Activated naive CD4-positive, alpha-beta T cell treated with anti-CD3 and anti-CD28 coated beads, Interleukin-2, amount 50 U/mL, for 24 hours (primary cell): ENCODE measurements around the gene METTL24.
"Not testable (repeated sequence)": the region's sequence is repeated elsewhere in the genome, so short reads cannot be mapped to it uniquely, and the experiment has no call there.

ENCODE experiments used
- H3K27ac Mint-ChIP-seq: one replicate; pipeline ENCODE4 v1.8.0; 2021; ENCODE audit warnings: mild to moderate bottlenecking, mixed read lengths
- H3K27me3 Mint-ChIP-seq: one replicate; pipeline ENCODE4 v1.8.0; 2021; ENCODE audit warnings: mixed read lengths
- H3K36me3 Mint-ChIP-seq: one replicate; pipeline ENCODE4 v1.8.0; 2021; ENCODE audit warnings: mixed read lengths
- H3K4me1 Mint-ChIP-seq: one replicate; pipeline ENCODE4 v1.8.0; 2021; ENCODE audit warnings: mixed read lengths
- H3K4me3 Mint-ChIP-seq: one replicate; pipeline ENCODE4 v1.8.0; 2021; ENCODE audit warnings: mild to moderate bottlenecking, mixed read lengths
- H3K9me3 Mint-ChIP-seq: one replicate; pipeline ENCODE4 v1.8.0; 2021; ENCODE audit warnings: mixed read lengths

Gene METTL24

DNA sequence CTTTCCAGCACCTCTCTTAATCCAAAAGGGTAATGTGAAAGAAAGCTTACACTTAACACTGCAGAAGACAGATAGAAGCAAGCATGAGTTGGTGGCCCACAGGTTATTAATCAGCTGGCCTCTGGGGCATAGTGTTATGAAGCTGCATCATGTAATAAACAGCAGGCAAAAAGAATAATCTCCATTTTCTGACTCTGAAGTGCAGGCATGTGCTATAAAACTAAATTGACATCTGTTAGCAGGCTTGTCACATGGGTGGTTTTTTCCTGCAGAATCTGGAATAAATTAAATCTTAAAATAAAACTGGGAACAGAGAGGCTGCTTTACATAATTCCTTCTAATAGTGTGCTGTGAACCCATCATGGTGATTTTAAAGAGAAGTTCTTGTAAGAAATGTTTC, 73.3 kb downstream of the METTL24 start:
- peaks cover 8% of the 10 kb centered on the region for H3K9me3 Mint-ChIP-seq
- no peak overlapping the region for H3K27ac Mint-ChIP-seq
- H3K4me3 Mint-ChIP-seq, result no peak overlapping the region
- peaks cover 10% of the 10 kb centered on the region for H3K27me3 Mint-ChIP-seq
- H3K36me3 Mint-ChIP-seq, result no peaks in the 10 kb centered on the region
- H3K4me1 Mint-ChIP-seq, result no peaks in the 10 kb centered on the region

GRCh38 chr6:110283657-110284056, 74.5 kb downstream of the METTL24 start:
- H3K4me1 Mint-ChIP-seq, result no peaks in the 10 kb centered on the region
- H3K27me3 Mint-ChIP-seq, result peaks cover 11% of the 10 kb centered on the region
- no peak overlapping the region for H3K27ac Mint-ChIP-seq
- H3K36me3 Mint-ChIP-seq, result no peaks in the 10 kb centered on the region
- H3K9me3 Mint-ChIP-seq, result no peaks in the 10 kb centered on the region
- no peak overlapping the region for H3K4me3 Mint-ChIP-seq

DNA sequence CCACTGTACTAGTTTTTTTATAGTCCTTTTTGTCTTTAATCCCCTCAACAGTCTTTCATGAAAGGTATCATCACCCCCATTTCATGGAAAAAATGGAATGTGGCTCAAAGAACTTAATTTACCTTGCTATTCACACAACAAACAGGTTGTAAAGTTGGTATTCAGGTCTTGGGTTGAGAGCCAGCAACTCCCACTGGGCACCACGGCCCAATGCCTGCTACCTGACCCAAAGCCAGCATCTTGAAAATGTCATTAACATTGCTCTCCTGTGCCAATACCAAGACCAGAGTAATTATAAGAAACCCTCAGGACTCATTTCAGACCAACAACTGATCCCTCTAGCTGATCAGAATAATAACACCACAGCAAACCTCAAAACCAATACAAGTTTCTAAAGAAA, 75.7 kb downstream of the METTL24 start:
- Mint-ChIP-seq H3K27ac (no peak overlapping the region), H3K4me1 (no peaks in the 10 kb centered on the region), H3K27me3 (peaks cover 11% of the 10 kb centered on the region), H3K9me3 (no peaks in the 10 kb centered on the region), H3K36me3 (no peaks in the 10 kb centered on the region), H3K4me3 (no peak overlapping the region)

DNA sequence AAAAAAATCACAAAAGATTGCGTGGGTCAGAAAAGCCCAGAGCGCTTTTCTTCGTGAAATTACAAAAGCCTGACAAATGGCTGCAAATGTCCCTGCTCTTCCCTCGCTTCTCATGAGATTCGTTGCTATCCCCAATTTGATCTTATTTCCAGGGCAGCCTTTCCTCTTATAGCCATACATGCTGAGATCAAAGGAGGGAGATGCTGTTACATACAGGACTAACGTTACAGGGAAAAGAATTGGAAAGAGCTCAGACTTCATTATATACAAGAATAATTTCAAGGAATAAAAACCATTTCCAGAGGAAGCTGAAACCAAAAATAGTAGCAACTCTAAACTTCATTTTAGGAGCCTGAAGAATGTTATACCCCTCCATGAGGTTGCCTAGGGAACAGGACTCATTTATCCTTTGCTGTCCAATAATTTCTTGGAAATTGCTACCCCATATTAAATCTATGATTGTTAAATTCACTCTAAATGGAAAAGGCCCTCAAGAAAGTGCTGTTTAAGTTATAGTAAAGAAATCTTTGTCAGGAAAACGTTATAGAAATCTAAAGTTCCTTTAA, 81.0 kb downstream of the METTL24 start:
- Mint-ChIP-seq H3K9me3 (no peaks in the 10 kb centered on the region), H3K27ac (no peak overlapping the region)

GRCh38 chr6:110272781-110273180, 85.4 kb downstream of the METTL24 start:
- H3K4me3 Mint-ChIP-seq, H3K27ac Mint-ChIP-seq, H3K4me1 Mint-ChIP-seq, H3K27me3 Mint-ChIP-seq, H3K9me3 Mint-ChIP-seq, H3K36me3 Mint-ChIP-seq: not testable (repeated sequence)

More for the DNA sequence above, 81.0 kb downstream of the METTL24 start:
- H3K4me3 Mint-ChIP-seq, result no peak overlapping the region
- no peaks in the 10 kb centered on the region for H3K36me3 Mint-ChIP-seq
- no peaks in the 10 kb centered on the region for H3K4me1 Mint-ChIP-seq
- H3K27me3 Mint-ChIP-seq, result peaks cover 2% of the 10 kb centered on the region

DNA sequence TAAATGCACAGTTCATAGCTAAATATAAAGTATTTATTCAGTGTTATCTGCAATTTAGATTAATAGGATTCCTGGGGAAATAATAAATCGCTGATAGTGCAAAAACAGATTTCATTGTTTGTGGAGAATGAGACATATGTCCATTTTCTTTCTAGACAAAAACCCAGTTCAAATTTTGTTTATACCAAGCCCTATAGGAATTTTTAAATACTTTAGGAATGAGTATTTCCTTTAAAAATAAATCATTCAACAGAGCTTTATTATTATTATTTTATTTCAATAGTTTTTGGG, 86.5 kb downstream of the METTL24 start:
- Mint-ChIP-seq H3K9me3 (peaks cover 6% of the 10 kb centered on the region), H3K36me3 (no peaks in the 10 kb centered on the region), H3K4me3 (no peak overlapping the region), H3K27ac (no peak overlapping the region), H3K27me3 (peaks cover 6% of the 10 kb centered on the region), H3K4me1 (no peaks in the 10 kb centered on the region)

GRCh38 chr6:110270165-110270564, 88.0 kb downstream of the METTL24 start:
- H3K27me3 Mint-ChIP-seq, result peaks cover 5% of the 10 kb centered on the region
- H3K27ac Mint-ChIP-seq, result no peak overlapping the region
- no peak overlapping the region for H3K4me3 Mint-ChIP-seq
- H3K4me1 Mint-ChIP-seq, result no peaks in the 10 kb centered on the region
- no peaks in the 10 kb centered on the region for H3K36me3 Mint-ChIP-seq
- H3K9me3 Mint-ChIP-seq, result peaks cover 10% of the 10 kb centered on the region

DNA sequence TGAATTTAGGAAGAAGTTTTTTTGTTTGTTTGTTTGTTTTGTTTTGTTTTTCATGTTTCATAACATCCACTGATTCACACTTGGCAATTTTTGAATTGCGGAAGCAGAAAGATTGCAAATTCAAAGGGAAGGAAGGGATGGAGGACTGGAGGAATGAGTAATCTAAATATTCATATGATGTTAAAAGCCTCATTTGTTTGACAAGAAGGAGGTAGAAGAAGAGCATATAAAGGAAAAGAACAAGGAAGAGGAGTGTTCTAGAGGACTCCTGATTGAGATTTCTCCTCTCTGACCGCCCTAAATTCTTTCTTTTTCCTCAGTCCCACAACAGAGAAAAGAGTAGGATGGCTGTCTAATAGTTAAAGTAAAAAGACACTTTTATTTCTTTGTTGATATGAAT, 88.5 kb downstream of the METTL24 start:
- peaks cover 5% of the 10 kb centered on the region for H3K27me3 Mint-ChIP-seq
- H3K27ac Mint-ChIP-seq, result no peak overlapping the region
- no peak overlapping the region for H3K4me3 Mint-ChIP-seq
- no peaks in the 10 kb centered on the region for H3K4me1 Mint-ChIP-seq
- peaks cover 10% of the 10 kb centered on the region for H3K9me3 Mint-ChIP-seq
- H3K36me3 Mint-ChIP-seq, result no peaks in the 10 kb centered on the region

DNA sequence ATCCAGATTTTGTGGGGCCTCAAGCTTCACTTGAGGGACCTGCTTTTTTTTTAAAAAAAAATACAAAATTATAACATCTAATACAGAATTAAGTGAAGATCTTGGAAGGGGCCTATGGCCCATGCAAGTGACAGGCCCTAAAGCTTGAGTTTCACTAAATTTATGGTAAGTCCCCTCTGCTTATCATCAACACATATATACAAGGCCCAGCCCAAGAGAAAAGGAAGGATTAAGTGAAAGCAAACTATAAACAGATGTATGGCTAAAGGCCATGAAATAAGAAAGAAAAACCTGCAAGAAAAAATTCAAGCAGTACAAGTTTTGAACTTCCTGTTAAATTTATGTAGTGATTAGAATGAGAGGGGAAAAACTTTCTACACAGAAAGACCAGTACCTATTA, 91.2 kb downstream of the METTL24 start:
- no peak overlapping the region for H3K27ac Mint-ChIP-seq
- H3K4me1 Mint-ChIP-seq, result no peaks in the 10 kb centered on the region
- H3K27me3 Mint-ChIP-seq, result peaks cover 3% of the 10 kb centered on the region
- no peak overlapping the region for H3K4me3 Mint-ChIP-seq
- no peaks in the 10 kb centered on the region for H3K36me3 Mint-ChIP-seq
- peaks cover 10% of the 10 kb centered on the region for H3K9me3 Mint-ChIP-seq

DNA sequence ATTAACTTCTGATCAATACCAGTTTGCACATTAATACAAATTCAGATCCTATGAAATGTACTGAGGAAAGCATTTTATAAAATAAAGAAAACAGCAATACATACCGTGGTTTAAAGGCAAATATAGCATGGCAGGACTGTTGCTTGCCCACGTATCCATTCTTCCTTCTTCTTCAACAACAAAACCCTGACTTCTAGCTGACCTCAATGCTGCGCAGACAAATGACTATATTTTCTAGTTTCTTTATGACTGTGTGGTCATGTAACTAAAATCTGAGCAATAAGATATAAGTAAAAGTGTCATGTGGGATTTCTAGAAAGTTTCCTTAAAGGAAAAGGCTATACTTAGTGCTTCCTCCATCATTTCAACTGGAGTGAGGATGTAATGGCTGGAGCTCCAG, 92.9 kb downstream of the METTL24 start:
- Mint-ChIP-seq H3K4me3 (no peak overlapping the region), H3K9me3 (peaks cover 12% of the 10 kb centered on the region), H3K4me1 (no peaks in the 10 kb centered on the region), H3K27ac (no peak overlapping the region), H3K27me3 (peaks cover 4% of the 10 kb centered on the region), H3K36me3 (no peaks in the 10 kb centered on the region)

DNA sequence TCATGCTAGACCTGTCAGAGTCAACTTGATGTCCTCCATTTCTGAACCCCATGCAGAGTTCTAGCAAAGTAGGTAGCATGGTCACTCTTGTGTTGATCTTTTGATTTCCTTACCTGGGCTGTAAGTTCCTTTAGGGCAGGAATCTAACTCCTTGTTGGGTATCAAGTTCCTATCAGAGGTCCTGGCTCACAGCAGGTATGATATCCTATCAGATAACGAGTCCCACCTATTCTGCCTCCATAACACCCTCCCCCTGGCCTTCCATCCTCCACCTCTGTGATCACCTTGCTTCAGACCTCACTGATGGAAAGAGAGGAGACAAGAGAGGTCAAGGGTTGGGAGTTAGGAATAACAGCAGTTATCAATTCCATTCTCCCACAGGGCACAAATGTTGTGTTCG, 101.8 kb downstream of the METTL24 start:
- Mint-ChIP-seq H3K27ac (no peak overlapping the region), H3K36me3 (peaks cover 4% of the 10 kb centered on the region), H3K4me3 (no peak overlapping the region), H3K27me3 (peaks cover 5% of the 10 kb centered on the region), H3K4me1 (no peaks in the 10 kb centered on the region), H3K9me3 (peaks cover 10% of the 10 kb centered on the region)

- no peaks in the 10 kb centered on the region for H3K4me1 Mint-ChIP-seq
- H3K27ac Mint-ChIP-seq, result no peak overlapping the region
- H3K9me3 Mint-ChIP-seq, result peaks cover 13% of the 10 kb centered on the region
- H3K4me3 Mint-ChIP-seq, result no peak overlapping the region
- H3K36me3 Mint-ChIP-seq, result peaks cover 6% of the 10 kb centered on the region
- peaks cover 4% of the 10 kb centered on the region for H3K27me3 Mint-ChIP-seq
Observed at GRCh38 chr6:110255211-110255750, 102.9 kb downstream of the METTL24 start.

DNA sequence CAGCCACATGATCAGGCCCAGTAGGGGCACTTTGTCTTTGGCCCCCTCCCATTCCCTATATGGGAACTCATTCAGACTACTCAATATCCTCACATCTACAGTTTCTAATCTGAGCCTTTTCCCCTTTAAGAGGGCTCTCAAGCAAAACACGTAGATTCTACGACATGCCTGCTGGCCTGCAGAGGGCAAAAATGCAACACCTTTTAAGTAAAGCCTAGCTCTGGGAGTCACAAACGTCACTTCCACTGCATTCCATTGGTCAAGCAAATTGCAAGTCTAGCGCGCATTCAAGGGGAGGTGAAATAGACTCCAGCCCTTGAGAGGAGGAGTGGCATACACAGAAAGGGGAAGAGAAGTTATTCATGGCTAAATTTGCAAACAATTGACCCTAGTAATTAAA, 107.3 kb downstream of the METTL24 start:
- no peak overlapping the region for H3K4me3 Mint-ChIP-seq
- H3K9me3 Mint-ChIP-seq, result peaks cover 4% of the 10 kb centered on the region
- peaks cover 2% of the 10 kb centered on the region for H3K27me3 Mint-ChIP-seq
- peaks cover 9% of the 10 kb centered on the region for H3K36me3 Mint-ChIP-seq
- H3K4me1 Mint-ChIP-seq, result no peaks in the 10 kb centered on the region
- no peak overlapping the region for H3K27ac Mint-ChIP-seq

DNA sequence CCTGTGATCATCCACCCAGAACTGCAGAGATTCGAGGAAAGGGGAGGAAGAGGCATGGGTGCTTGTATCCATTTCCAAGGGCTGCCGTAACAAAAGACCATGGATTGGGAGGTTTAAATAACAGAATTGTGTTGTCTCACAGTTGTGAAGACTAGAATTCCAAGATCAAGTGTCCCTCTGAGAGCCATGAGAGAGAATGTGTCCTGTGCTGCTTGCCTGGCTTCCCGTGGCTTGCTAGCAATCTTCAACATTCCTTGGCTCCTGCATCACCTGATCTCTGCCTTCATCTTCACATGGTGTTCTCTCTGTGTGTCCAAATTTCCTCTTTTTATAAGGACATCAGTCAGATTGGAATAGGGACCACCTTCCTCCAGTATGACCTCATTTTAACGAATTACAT, 108.1 kb downstream of the METTL24 start:
- no peaks in the 10 kb centered on the region for H3K4me1 Mint-ChIP-seq
- no peak overlapping the region for H3K4me3 Mint-ChIP-seq
- peaks cover 4% of the 10 kb centered on the region for H3K9me3 Mint-ChIP-seq
- H3K27ac Mint-ChIP-seq, result no peak overlapping the region
- peaks cover 9% of the 10 kb centered on the region for H3K36me3 Mint-ChIP-seq
- no peaks in the 10 kb centered on the region for H3K27me3 Mint-ChIP-seq

- H3K36me3 Mint-ChIP-seq, result peaks cover 9% of the 10 kb centered on the region
- H3K27ac Mint-ChIP-seq, result no peak overlapping the region
- H3K4me3 Mint-ChIP-seq, result no peak overlapping the region
- peaks cover 4% of the 10 kb centered on the region for H3K9me3 Mint-ChIP-seq
- no peaks in the 10 kb centered on the region for H3K27me3 Mint-ChIP-seq
- H3K4me1 Mint-ChIP-seq, result no peaks in the 10 kb centered on the region
Observed at GRCh38 chr6:110246900-110247546, 111.1 kb downstream of the METTL24 start.

DNA sequence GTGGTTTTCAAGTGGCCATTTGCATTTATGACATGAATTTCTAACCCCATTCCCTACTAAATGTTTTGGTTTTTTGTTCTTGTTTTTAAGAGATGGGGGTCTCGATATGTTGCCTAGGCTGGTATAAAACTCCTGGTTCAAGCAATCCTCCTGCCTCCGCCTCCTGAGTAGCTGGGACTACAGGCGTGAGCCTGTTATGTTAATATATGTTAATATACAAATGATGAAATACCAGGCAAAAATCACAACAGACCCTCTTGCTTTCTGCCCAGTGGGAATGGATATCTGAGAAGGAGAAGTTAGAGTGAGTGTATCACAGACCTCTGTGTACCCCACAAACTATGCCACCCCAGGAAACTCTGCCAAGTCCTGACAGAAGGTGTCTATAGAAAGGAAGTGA, 111.8 kb downstream of the METTL24 start:
- no peak overlapping the region for H3K27ac Mint-ChIP-seq
- no peak overlapping the region for H3K4me3 Mint-ChIP-seq
- H3K9me3 Mint-ChIP-seq, result peaks cover 4% of the 10 kb centered on the region

DNA sequence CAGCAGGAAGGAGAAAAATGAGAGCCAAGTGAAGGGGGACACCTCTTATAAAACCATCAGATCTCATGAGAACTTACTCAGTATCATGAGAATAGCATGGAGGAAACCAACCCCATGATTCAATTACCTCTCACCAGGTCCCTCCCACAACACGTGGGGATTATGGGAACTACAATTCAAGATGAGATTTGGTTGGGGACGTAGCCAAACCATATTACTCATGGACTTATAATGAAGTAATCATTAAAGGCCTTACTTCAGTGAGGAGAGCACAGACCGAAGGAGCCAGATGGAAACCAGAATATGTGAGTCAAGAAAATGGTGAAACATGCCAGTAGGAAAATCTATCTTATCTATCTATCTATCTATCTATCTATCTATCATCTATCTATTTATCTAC, 113.5 kb downstream of the METTL24 start:
- H3K4me1 Mint-ChIP-seq, H3K9me3 Mint-ChIP-seq, H3K27ac Mint-ChIP-seq, H3K27me3 Mint-ChIP-seq, H3K36me3 Mint-ChIP-seq, H3K4me3 Mint-ChIP-seq: not testable (repeated sequence)

More for the DNA sequence above, 111.8 kb downstream of the METTL24 start:
- no peaks in the 10 kb centered on the region for H3K4me1 Mint-ChIP-seq
- peaks cover 9% of the 10 kb centered on the region for H3K36me3 Mint-ChIP-seq
- no peaks in the 10 kb centered on the region for H3K27me3 Mint-ChIP-seq
